ENCODE data around the gene BCAS3.
"Not testable (repeated sequence)": the region's sequence is repeated elsewhere in the genome, so short reads cannot be mapped to it uniquely, and the experiment has no call there.

Gene BCAS3

DNA sequence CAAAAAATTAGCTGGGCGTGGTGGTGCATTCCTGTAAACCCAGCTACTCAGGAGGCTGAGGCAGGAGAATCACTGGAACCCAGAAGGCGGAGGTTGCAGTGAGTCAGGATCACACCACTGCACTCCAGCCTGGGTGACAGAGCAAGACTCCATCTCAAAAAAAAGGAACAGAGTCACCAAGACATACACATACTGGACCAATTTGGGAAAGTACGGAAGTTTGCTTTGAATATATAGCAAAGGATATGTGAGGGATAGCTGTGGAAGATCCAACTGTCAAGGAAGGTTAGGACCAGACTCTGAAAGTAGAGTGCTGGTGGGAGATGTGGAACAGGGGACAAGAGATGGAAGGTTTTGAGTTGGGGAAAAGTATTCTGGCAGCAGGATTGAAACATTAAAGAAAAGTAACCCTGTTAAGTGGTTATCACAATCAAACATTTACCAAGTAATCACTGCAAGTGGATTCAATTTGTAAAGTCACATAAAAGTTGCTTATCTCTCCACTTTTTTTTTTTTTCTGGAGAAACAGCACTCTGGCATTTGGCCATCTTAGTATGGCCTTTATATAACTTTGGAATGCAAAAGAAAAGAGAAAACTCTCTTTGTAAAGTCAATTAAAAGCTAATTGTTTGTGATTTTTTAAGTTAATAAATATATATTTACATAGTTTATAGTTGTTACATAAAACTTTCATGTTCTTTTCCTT is 462.6 kb downstream of the BCAS3 start:
- DNase-seq (ENCODE audit: low read depth): no peak
- TF ChIP-seq, protein P1, sequence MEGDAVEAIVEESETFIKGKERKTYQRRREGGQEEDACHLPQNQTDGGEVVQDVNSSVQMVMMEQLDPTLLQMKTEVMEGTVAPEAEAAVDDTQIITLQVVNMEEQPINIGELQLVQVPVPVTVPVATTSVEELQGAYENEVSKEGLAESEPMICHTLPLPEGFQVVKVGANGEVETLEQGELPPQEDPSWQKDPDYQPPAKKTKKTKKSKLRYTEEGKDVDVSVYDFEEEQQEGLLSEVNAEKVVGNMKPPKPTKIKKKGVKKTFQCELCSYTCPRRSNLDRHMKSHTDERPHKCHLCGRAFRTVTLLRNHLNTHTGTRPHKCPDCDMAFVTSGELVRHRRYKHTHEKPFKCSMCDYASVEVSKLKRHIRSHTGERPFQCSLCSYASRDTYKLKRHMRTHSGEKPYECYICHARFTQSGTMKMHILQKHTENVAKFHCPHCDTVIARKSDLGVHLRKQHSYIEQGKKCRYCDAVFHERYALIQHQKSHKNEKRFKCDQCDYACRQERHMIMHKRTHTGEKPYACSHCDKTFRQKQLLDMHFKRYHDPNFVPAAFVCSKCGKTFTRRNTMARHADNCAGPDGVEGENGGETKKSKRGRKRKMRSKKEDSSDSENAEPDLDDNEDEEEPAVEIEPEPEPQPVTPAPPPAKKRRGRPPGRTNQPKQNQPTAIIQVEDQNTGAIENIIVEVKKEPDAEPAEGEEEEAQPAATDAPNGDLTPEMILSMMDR (IDR thresholded peaks at IDR 0.05; ENCODE audit: insufficient read depth, low read depth, low read length, missing control alignments): no peak
- no peak overlapping the region for H3K4me3 ChIP-seq (ENCODE audit: low read depth, low read length)

DNA sequence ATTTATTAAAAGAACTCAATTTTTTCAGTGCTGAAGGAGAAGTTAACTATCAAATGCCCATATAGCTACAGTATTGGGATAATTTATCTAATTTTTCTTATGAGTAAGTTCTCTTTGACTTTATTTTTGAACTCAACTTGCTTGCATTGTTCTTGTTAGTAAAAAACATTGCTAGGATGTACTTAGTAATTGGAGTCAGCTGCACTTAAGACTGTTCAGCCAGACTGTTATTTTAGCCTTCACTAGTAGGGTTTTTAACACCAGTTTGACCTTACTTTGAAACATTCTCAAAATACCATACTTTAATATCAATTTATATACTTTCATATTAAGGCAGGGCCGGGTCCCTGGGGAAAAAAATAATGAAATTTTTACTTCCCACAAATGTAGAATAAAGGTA is 465.4 kb downstream of the BCAS3 start:
- TF ChIP-seq, protein P1 (IDR thresholded peaks at IDR 0.05; ENCODE audit: insufficient read depth, low read depth, low read length, missing control alignments): no peak
- no peak for DNase-seq (ENCODE audit: low read depth)
- no peak overlapping the region for H3K4me3 ChIP-seq (ENCODE audit: low read depth, low read length)

DNA sequence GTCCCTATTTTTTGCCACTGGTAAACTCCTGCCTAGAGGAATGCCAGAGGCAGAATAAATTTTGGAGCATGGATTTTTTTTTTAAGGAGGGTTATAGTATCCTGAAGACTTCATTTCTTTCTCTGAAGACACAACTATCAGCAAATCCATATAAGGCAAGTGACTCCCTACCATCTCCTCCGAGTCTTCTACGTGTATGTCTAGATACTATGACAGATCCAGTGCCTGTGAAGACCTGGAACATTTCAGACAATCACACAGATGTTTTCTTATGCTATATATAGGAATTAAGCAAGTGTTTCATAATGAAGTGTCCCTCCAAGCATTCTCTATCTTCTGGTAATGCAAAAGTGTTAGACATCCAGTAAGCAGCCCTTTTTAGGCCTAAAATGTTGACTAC is 466.5 kb downstream of the BCAS3 start:
- no peak for DNase-seq (ENCODE audit: low read depth)
- TF ChIP-seq, protein P1 (IDR thresholded peaks at IDR 0.05; ENCODE audit: insufficient read depth, low read depth, low read length, missing control alignments): no peak
- H3K4me3 ChIP-seq (ENCODE audit: low read depth, low read length): no peak overlapping the region

DNA sequence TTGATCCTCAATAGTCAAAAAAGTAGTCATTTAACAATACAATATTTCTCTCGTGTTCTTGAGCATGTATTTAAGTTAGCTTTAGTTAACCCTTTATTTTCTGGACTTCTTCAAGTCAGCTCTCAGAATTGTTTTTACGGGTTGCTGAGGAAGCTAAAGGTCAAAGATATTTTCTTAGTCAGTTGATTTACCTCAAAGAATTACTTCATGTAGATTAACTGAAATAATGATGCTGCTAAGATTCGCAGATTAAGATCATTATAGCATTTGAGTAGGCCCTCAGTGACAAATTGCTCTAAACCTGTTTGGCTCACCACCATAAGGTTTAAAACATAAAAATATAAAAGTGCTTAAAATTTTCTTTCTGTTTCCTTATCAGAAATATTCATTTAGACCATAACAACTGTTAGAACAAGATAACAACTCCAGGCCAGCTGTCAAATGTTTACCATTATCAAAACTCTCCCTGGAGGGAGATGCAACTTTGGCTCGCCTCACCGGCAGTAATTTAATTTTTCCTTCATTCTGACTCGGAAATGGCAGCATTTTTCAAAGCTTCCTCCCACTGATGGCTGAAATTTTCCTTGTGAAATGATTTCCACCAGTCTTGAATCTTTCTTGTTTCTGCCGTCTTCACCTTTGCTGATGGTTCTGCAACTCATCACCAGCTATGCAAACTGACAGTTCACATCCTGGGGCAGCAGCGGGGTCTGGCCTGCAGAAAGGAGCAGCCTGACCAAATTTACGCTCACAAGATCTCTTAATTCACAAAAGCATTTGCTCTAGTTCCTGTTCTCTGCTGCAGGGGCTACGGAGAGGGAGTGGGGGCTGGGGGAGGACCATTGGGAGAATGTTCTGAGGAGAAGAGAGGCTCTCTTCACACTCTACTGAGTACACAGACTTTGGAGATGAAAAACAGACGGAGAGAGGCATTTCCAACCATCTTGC is 467.2 kb downstream of the BCAS3 start:
- no peak overlapping the region for H3K4me3 ChIP-seq (ENCODE audit: low read depth, low read length)
- no peak for DNase-seq (ENCODE audit: low read depth)
- TF ChIP-seq, protein P1 (IDR thresholded peaks at IDR 0.05; ENCODE audit: insufficient read depth, low read depth, low read length, missing control alignments): no peak

DNA sequence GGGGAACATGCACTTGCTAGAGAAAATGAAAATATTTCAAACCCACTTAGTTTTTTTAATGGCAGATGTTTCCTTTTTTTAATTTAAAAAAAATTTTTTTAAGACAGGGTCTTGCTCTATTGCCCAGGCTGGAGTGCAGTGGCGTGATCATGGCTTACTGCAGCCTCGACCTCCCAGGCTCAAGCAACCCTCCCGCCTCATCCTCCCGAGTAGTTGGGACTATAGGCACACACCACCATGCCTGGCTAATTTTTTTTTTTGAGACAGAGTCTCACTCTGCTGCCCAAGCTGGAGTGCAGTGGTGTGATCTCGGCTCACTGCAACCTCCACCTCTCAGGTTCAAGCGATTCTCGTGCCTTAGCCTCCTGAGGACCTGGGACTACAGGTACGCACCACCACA is 469.2 kb downstream of the BCAS3 start:
- not testable (repeated sequence) for H3K4me3 ChIP-seq (ENCODE audit: low read depth, low read length); DNase-seq (ENCODE audit: low read depth)

DNA sequence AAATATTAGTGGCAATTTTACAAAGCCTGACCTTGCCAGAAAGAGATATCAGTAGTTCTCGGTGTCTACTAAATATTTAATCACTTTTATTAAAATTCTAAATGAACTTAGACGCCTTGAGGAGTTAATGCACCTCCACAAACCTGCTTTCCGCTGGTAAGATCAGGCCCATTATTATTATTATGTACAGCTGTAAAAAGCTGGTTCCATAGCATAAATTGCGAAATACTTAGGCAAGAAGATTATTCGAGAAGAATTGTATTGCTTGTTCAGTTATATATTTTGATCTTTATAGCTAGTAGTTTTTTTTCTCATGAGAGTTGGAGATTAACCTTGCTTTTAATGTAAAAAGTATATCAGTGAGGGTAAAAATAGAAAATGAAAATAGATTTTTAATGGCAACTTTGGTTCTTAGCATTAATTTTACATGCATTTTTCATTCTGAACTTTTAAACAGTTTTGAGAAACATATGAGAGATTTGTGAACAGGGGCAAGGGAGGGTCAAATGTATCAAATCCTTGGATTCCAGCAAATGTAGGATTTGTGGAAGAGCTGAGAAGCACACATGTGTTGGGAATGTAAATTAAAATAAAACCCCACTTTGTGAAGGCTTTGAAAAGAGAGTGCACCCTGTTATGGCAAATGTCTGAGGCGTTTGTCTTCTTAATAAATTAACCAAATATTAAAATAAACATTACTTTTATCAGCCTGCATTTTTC is 471.6 kb downstream of the BCAS3 start:
- H3K4me3 ChIP-seq (ENCODE audit: low read depth, low read length): no peak overlapping the region
- DNase-seq (ENCODE audit: low read depth): no peak
- TF ChIP-seq, protein P1 (IDR thresholded peaks at IDR 0.05; ENCODE audit: insufficient read depth, low read depth, low read length, missing control alignments): no peak

DNA sequence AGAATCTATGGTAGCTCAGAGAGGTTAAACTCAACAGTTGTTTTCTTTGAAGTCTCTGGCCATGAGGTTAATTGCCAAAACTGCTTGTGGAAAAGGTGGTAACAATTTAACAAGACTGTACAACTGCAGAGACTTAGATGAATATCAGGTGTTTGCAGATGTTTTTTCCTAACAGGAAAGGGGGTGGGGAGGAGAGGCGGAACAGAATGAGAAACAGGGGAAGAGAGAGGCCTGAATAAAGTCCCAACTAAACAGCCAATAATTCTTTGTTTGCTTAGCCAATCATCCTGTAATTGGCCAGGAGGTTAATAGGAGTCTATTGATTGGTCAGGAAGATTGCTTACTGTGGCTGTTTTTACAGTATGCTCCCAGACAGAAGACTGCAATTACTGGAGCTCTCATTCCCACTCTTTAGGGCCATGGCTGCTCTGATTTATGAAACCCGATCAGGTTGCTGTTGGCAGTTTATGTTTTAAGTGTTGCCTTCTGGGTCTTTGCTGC is 472.3 kb downstream of the BCAS3 start:
- TF ChIP-seq, protein P1 (IDR thresholded peaks at IDR 0.05; ENCODE audit: insufficient read depth, low read depth, low read length, missing control alignments): no peak
- no peak overlapping the region for H3K4me3 ChIP-seq (ENCODE audit: low read depth, low read length)
- no peak for DNase-seq (ENCODE audit: low read depth)

Measured in GM12865 (cell line).